Fibroblast of skin of right quadriceps (primary cell): Measurements from ENCODE around the gene DAND5.
A peak's percentile ranks its signal among the peaks of the same experiment; 100 is the strongest.

Experiments used
- DNase-seq: peaks from one replicate; pipeline ENCODE4 v3.0.0-alpha.2; 2013

Gene DAND5, protein sequence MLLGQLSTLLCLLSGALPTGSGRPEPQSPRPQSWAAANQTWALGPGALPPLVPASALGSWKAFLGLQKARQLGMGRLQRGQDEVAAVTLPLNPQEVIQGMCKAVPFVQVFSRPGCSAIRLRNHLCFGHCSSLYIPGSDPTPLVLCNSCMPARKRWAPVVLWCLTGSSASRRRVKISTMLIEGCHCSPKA

DNA sequence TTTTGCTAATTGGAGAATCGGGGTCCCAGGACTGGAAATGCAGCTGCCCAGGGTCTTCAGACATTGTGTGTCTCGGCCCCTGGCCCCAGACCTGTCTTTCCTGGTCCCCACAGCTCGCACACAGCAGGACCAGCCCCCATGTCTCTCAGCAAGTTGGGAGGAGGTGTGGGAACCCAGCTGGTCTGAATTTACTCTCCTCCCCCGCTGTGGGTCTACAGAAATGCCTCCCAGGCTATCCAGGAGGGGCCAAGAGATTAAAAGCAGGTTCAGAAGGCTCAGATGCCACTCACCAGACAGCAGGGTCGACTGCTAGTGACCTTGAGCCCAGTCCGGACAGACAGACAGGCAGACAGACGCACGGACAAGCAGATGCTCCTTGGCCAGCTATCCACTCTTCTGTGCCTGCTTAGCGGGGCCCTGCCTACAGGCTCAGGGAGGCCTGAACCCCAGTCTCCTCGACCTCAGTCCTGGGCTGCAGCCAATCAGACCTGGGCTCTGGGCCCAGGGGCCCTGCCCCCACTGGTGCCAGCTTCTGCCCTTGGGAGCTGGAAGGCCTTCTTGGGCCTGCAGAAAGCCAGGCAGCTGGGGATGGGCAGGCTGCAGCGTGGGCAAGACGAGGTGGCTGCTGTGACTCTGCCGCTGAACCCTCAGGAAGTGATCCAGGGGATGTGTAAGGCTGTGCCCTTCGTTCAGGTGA, at the start of gene DAND5:
Gene DAND5, plus strand, starts transcription at position 285 of the 697 bp plus-strand sequence. Its CDS starts 85 bp downstream, at position 370.
- DNase-seq = no peak

DNA sequence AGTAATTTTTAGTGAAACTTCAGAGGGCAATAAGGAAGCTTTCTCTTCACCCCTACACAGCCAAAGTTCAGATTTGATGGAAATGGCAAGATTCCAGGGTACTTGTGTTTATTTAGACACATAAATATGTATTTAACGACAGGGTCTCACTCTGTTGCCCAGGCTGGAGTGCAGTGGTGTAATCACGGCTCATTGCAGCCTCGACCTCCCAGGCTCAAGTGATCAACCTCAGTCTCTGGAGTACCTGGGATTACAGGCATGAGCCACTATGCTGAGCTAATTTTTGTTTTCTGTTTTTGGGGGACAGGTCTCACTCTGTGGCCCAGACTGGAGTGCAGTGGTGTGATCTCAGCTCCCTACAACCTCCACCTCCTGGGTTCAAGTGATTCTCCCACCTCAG, 48.3 kb upstream of the DAND5 start:
- DNase-seq = no peak

DNA sequence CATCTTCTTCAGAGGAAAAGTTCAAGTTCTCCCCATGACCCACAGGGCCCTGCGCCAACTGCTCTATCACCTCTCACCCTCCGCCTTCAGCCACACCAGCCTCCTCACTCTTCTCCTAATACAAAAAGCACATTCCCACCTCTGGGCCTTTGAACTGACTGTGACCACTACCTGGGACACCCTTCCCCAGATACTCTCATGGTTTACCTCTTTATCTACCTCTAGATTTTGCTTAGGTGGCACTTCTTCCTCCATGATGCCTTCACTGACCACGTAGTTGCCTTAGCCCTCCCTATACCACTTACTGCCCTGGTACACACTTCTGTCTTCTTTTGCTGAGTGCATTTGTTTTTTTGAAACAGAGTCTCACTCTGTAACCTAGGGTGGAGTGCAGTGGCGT, 46.4 kb upstream of the DAND5 start:
- no peak for DNase-seq

DNA sequence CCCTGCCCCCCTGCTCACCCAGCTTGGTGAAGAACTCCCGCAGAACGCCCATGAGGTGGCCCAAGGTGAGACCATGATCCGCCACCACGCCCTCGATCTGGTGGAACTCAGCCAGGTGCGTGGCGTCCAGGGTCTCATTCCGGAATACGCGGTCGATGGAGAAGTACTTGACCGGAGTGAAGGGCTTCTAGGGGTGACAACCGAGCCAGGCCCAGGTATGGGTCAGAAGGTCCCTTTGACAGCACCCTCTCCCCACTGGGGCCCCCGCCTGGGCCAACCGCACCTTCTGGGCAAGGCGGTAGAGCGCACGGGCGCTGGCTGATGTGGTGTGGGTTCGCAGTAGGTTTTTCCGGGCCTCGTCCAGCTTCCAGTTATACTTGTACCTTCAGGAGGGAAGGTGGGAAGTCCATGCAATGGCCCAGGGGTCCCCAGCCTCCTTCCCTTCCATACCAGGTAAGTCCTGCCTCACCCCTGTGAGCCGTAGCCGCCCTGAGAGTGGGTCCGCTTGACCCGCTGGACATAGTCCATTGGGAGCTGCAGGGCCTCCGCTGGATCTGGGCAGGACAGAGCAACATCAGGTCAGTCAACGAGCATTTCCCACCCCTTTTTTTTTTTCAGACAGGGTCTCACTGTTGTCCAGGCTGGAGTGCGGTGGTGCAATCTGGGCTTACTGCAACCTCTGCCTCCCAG, 44.6 kb upstream of the DAND5 start:
- no peak for DNase-seq

DNA sequence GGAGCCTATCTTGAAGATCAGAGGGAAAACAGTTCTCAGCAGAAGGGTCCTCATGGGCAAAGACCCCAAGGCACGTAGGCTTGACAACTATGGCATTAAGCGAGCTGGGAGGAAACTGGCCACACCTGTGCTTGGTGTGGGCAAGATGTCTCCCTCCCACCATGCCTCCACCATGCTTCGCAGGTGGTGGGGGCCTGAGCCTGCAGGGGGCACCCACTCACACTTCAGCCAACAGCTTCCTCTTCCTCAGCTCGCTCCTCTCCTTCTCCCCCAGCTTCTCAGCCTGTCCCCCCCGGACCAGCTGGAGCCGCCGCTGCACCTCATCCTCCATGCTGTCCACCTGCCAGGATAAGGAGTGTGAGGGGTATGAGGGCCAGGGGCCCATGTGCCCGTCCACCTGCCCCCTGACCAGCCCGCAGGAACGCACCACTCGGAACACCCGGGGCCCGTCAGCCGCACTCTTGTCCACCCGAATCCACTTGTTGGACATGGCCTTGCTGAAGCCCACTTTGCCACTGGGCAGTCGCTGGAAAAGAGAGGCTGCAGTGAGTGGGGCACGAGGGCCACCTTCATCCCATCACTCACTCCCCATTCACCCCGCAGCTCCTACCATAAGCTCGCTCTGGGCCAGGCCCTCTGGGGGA, 39.3 kb upstream of the DAND5 start:
- no peak for DNase-seq

DNA sequence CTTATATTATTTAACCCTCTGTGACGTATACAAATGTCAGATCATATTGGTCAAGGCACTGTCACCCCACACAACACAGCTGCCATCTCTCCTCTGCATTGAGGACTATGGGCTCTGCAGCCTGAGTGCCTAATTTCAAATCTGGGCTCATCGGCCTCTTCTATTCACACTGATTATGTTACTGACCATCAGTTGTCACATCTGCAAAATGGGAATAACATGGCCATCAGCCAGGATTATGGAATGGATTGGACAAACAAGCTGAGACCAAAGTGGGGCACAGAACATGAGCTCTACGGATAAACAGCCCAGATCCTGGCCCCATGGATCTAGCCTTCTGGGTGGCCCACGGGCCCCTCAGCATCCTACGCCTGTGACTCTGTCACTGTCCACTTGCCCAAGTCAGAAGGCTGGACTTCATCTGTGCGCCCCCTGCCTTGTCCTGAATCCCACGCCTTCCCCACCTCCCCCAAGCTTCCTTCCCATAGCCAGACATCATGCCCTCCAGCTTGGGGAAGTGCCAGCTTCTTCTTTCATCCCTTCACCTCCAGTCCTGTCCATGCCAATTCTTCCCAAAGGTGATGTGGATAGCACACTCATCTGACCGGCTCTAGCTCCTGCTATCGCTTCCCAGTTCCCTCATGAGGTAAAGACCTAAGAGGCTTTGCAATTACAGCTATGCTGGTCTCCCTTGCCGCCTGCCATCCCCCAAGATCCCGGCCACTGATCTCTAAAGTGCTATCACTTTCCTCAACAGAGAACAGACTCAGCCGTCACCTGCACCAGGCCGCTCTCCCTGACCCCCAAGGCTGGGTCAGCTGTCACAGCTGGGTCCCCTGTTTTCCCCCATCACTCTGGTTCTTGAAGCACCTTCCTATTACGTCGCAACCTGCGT, 36.7 kb upstream of the DAND5 start:
- no peak for DNase-seq

DNA sequence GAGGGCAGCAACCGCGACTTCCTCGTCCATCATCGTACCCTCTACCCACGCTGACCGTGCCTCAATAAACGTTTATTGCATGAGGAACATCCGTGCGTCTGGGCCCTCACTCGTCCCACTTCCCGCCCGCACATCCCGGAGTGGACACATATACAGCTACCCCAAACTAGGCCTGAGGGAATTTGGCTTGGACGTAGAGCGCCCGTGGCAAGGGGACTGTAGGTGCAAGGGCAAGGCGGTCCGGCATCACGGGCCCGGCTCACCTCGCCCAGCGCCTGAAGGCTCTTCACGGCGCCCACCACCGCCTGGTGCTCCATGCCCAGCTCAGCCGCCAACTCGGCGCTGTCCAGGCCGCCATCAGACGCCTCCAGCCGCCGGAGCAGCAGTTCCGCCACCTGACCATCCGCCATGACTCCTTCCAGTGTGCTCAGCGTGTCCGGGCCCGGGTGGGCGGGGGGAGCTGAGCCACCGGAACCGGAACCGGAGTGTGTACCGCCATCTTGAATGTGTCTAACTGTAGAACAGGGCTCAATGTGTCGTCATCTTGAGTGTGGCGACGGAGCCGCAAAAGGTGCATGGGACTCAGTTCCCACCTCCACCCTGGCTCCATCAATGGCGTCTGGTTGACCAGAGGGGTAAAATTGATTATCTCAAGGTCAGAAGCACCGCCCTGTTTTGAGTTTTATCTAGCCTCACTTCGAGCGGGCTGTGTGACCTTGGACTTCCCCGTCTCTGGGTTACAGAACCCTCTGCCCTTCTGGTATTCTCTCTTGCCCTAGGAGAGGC, 35.9 kb upstream of the DAND5 start, which contains the start of gene FARSA:
Gene FARSA, minus strand, starts transcription at position 425 of the 786 bp plus-strand sequence. Its CDS starts 15 bp downstream, at position 410.
- peak; percentile 87 for DNase-seq

DNA sequence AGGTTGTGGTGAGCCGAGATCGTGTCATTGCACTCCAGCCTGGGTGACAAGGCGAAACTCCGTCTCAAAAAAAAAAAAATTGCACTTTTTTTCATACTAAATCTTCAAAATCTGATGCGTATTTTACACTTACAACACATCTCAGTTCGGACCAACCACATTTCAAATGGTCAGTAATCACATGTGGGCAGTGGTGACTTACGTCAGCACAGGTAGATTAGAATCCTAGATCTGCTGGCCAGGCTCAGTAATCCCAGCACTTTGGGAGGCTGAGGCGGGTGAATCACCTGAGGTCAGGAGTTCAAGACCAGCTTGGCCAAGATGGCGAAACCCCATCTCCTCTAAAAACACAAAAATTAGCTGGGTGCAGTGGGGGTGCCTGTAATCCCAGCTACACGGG, 34.3 kb upstream of the DAND5 start:
- DNase-seq = no peak

DNA sequence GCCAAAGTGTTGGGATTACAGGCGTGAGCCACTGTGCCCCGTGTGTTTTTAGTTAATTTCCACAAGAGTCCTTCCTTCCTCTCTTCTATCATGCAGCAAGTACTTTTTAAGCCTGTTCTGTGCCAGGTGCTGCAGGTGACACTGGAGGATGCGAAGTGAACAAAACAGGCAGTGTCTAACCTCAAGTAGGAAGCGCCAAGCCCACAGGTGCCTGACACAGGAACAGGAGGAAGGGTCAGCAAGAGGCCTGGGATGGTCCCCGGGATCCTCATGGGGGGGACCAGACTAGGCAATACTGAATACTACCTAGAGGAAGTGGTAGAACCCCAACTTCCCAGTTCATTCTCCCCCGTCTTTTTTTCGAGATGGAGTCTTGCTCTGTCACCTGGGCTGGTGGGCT, 32.8 kb upstream of the DAND5 start:
- DNase-seq = no peak

DNA sequence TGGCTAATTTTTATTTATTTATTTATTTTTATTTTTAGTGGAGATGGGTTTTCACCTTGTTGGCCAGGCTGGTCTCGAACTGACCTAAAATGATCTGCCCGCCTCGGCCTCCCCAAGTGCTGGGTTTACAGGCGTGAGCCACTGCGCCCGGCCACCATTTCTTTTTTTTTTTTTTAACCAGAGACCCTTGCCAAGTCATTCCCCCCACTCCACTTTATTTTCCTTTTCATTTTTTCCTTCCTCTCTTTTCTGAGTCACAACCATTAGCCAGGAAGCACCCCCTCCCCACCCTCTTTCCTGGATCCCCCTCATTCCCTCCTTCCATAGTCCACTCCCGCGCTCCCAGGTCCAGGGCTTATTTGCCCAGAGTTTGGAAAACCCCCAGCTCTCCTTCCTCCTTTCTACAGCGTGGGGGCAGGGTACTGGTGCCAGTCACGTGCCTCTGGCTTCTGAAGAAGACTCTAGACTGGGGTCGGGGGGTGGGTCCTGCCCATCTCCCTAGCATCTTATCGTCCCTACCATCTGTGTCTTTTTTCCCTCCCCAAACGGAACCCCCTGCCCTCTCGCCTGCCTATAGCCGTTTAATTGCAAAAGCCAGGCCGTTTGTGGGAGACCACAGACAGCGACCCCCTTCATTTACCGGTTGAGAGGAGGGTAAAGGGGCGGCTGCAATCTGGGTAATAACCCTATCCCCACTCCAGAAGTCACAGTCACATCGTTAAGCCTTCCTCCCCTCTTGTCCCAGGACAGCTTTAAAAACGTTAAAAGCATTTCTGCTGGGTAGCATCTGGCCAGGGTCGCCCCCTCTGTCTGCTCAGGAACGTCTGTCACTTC, 32.1 kb upstream of the DAND5 start:
- DNase-seq = peak; percentile 37

DNA sequence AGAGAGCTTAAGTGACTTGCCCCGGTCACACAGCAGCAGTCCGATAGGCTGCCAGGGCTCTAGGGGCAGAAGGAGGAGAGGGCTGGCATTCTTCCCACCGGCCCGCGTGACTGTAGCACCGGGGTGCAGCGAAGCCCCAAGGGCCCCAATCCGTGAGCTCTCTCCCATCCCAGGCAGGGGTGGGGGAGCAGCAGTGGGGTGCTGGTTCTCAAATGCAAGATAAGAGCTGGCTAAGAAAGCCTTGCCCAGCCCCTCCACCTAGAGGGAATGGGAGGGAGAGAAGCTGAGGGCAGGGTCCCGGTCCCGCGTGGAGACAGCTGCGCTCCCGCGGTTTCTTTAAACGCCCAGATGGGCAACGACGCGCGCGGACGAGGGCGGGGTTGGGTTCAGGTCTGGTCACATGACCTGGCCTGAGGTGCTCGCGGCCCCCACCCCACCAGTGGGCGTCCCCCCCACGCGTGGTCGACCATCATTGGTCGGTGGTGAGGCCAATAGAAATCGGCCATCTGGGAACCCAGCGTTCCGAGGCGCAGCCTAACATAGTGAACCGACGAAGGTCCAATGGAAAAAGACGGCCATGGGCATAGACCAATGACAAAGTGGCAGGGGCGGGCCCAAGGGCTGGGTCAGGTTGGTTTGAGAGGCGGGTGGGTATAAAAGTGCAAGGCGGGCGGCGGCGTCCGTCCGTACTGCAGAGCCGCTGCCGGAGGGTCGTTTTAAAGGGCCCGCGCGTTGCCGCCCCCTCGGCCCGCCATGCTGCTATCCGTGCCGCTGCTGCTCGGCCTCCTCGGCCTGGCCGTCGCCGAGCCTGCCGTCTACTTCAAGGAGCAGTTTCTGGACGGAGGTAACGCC, 31.2 kb upstream of the DAND5 start, which contains the start of gene CALR:
Gene CALR, plus strand, starts transcription at position 683 of the 852 bp plus-strand sequence. Its CDS starts 71 bp downstream, at position 754.
- DNase-seq = peak; percentile 100

DNA sequence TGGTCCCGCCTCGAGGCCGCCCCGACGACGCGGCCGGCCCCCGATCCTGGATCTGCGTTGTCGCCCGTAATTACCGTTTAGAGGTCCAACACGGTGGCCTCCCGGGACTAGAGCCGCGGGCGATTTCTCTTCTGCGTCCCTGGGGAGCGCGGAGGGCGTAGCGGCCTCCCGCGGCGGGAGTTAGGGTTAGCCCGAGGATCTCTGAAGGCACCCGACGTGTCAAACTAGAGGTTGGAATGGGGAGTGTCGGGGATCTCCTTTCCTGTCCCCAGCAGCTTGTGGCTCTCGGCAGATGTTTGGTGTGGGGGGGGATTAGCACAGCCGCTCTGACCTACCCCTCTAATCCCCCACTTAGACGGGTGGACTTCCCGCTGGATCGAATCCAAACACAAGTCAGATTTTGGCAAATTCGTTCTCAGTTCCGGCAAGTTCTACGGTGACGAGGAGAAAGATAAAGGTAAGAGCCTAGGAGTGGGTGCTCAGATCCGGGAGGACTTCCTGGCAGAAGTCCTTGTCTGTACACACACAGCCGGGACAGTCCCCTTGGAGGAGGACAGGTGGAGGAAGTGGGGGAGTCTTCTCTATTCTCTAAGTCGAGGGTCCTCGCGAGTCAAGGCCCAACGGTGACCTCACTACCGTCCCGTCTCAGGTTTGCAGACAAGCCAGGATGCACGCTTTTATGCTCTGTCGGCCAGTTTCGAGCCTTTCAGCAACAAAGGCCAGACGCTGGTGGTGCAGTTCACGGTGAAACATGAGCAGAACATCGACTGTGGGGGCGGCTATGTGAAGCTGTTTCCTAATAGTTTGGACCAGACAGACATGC, 30.4 kb upstream of the DAND5 start:
- peak; percentile 32 for DNase-seq

DNA sequence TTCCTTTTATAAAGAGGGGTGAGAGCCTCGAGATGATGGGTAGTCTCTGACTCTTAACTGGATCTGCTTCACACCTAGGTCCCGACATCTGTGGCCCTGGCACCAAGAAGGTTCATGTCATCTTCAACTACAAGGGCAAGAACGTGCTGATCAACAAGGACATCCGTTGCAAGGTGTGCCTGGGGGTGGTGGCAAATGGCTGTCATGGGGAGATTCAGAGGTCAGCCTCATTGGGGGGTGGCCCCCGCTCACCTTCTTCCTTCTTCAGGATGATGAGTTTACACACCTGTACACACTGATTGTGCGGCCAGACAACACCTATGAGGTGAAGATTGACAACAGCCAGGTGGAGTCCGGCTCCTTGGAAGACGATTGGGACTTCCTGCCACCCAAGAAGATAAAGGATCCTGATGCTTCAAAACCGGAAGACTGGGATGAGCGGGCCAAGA, 29.4 kb upstream of the DAND5 start:
- DNase-seq = no peak

DNA sequence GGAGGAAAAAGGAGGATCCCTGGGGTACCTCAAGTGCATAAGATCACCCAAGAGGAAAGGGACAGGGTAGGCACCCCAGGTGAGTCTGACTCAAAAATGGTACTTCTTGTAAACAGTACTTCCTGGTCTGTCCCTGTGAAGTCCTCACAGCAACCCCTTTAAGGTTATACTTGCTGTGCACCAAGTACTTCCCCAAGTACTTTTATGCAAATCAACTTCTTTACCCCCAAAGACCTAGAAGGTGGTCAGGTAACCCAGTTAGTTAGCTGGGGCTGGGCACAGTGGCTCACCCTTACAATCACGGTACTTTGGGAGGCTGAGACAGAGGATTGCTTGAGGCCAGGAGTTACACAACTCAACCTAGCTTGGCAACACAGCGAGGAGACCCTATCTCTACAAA, 28.5 kb upstream of the DAND5 start:
- DNase-seq = no peak

DNA sequence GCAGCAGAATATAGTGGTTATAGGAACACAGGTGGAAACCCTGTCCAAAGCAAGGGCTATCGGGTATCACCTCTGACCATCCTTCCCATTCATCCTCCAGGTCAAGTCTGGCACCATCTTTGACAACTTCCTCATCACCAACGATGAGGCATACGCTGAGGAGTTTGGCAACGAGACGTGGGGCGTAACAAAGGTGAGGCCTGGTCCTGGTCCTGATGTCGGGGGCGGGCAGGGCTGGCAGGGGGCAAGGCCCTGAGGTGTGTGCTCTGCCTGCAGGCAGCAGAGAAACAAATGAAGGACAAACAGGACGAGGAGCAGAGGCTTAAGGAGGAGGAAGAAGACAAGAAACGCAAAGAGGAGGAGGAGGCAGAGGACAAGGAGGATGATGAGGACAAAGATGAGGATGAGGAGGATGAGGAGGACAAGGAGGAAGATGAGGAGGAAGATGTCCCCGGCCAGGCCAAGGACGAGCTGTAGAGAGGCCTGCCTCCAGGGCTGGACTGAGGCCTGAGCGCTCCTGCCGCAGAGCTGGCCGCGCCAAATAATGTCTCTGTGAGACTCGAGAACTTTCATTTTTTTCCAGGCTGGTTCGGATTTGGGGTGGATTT, 25.8 kb upstream of the DAND5 start:
- no peak for DNase-seq

DNA sequence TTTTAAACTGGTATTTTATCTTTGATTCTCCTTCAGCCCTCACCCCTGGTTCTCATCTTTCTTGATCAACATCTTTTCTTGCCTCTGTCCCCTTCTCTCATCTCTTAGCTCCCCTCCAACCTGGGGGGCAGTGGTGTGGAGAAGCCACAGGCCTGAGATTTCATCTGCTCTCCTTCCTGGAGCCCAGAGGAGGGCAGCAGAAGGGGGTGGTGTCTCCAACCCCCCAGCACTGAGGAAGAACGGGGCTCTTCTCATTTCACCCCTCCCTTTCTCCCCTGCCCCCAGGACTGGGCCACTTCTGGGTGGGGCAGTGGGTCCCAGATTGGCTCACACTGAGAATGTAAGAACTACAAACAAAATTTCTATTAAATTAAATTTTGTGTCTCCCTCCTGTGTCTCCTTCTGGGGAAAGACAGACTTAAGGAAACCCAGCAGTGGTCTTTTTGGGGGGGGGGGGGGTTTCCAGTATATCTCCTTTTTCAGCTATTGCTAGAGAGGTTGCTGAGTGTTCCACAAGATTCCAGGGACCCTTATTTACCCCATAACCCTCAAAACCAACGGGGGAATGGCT, 25.2 kb upstream of the DAND5 start:
- no peak for DNase-seq

DNA sequence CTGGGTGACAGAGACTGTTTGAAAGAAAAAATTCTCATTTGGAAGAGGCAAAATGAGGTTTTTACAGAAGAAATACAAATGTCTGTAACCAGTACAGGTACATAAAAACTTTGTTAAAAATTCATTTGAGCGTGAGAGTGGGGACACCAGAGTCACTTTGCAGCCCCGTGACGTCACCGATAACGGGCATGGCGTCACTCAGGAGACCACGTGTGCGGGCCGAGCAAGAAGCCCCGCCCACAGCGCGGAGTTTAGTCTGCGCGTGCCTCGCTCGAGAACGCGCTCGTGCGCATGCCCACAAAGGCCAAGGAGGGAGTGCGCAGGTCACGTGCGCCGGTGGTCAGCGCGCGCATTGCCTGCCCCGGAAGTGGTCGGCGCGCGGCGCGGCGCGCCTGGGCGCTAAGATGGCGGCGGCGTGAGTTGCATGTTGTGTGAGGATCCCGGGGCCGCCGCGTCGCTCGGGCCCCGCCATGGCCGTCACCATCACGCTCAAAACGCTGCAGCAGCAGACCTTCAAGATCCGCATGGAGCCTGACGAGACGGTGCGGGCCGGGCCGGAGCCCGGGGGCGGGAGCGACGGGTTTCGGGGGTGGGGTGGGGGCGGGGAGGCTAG, 23.8 kb upstream of the DAND5 start, which contains the start of gene RAD23A:
Gene RAD23A, plus strand, starts transcription at position 384 of the 613 bp plus-strand sequence. Its CDS starts 87 bp downstream, at position 471.
- peak; percentile 99 for DNase-seq
